Measurements from ENCODE around the gene MC1R.
"Not testable (repeated sequence)": the region's sequence is repeated elsewhere in the genome, so short reads cannot be mapped to it uniquely, and the experiment has no call there.

The MC1R gene

GRCh38 chr16:89934019-89934418 lies 15.4 kb downstream of the MC1R start:
- H3K4me3 ChIP-seq (ENCODE audit: low read depth in 1 of 5, low read length in 5 of 5); H3K9ac ChIP-seq (ENCODE audit: low read length in 5 of 5); H3K4me1 ChIP-seq (ENCODE audit: control insufficient read depth in 5 of 5, insufficient read depth in 5 of 5, low read length in 5 of 5); H3K9me3 ChIP-seq (ENCODE audit: control insufficient read depth in 5 of 5, low read length in 5 of 5); H3K27ac ChIP-seq (ENCODE audit: low read depth, low read length); H3K36me3 ChIP-seq (ENCODE audit: control insufficient read depth in 5 of 5, insufficient read depth in 5 of 5, low read length in 5 of 5): not testable (repeated sequence)
- H3K27me3 ChIP-seq (ENCODE audit: control insufficient read depth in 5 of 5, insufficient read depth in 4 of 5, low read length in 5 of 5) = peaks cover 0 to 10% (median 2%) of the 10 kb centered on the region in 5 donors

- Histone ChIP-seq H3K9me3 (ENCODE audit: control insufficient read depth in 5 of 5, low read length in 5 of 5) (no peaks in the 10 kb centered on the region), H3K9ac (ENCODE audit: low read length in 5 of 5) (no peak overlapping the region), H3K4me3 (ENCODE audit: low read depth in 1 of 5, low read length in 5 of 5) (no peak overlapping the region), H3K4me1 (ENCODE audit: control insufficient read depth in 5 of 5, insufficient read depth in 5 of 5, low read length in 5 of 5) (no peaks in the 10 kb centered on the region), H3K27me3 (ENCODE audit: control insufficient read depth in 5 of 5, insufficient read depth in 4 of 5, low read length in 5 of 5) (peaks cover 0 to 13% (median 2%) of the 10 kb centered on the region in 5 donors), H3K27ac (ENCODE audit: low read depth, low read length) (no peak overlapping the region), H3K36me3 (ENCODE audit: control insufficient read depth in 5 of 5, insufficient read depth in 5 of 5, low read length in 5 of 5) (no peaks in the 10 kb centered on the region)
Observed at GRCh38 chr16:89934611-89935553, 16.2 kb downstream of the MC1R start.

- H3K4me3 ChIP-seq (ENCODE audit: low read depth in 1 of 5, low read length in 5 of 5); H3K27ac ChIP-seq (ENCODE audit: low read depth, low read length); H3K4me1 ChIP-seq (ENCODE audit: control insufficient read depth in 5 of 5, insufficient read depth in 5 of 5, low read length in 5 of 5); H3K9me3 ChIP-seq (ENCODE audit: control insufficient read depth in 5 of 5, low read length in 5 of 5); H3K9ac ChIP-seq (ENCODE audit: low read length in 5 of 5); H3K36me3 ChIP-seq (ENCODE audit: control insufficient read depth in 5 of 5, insufficient read depth in 5 of 5, low read length in 5 of 5): not testable (repeated sequence)
- peaks cover 0 to 13% (median 2%) of the 10 kb centered on the region in 5 donors for H3K27me3 ChIP-seq (ENCODE audit: control insufficient read depth in 5 of 5, insufficient read depth in 4 of 5, low read length in 5 of 5)
Observed at GRCh38 chr16:89935620-89936019, 17.0 kb downstream of the MC1R start.

GRCh38 chr16:89936034-89936433 lies 17.4 kb downstream of the MC1R start:
- no peaks in the 10 kb centered on the region for H3K9me3 ChIP-seq (ENCODE audit: control insufficient read depth in 5 of 5, low read length in 5 of 5)
- H3K27ac ChIP-seq (ENCODE audit: low read depth, low read length) = no peak overlapping the region
- H3K9ac ChIP-seq (ENCODE audit: low read length in 5 of 5) = no peak overlapping the region
- H3K27me3 ChIP-seq (ENCODE audit: control insufficient read depth in 5 of 5, insufficient read depth in 4 of 5, low read length in 5 of 5) = peaks cover 0 to 13% (median 2%) of the 10 kb centered on the region in 5 donors
- H3K36me3 ChIP-seq (ENCODE audit: control insufficient read depth in 5 of 5, insufficient read depth in 5 of 5, low read length in 5 of 5) = no peaks in the 10 kb centered on the region
- no peaks in the 10 kb centered on the region for H3K4me1 ChIP-seq (ENCODE audit: control insufficient read depth in 5 of 5, insufficient read depth in 5 of 5, low read length in 5 of 5)
- H3K4me3 ChIP-seq (ENCODE audit: low read depth in 1 of 5, low read length in 5 of 5) = no peak overlapping the region

GRCh38 chr16:89936508-89936907 lies 17.8 kb downstream of the MC1R start:
- Histone ChIP-seq H3K36me3 (ENCODE audit: control insufficient read depth in 5 of 5, insufficient read depth in 5 of 5, low read length in 5 of 5) (no peaks in the 10 kb centered on the region), H3K4me1 (ENCODE audit: control insufficient read depth in 5 of 5, insufficient read depth in 5 of 5, low read length in 5 of 5) (no peaks in the 10 kb centered on the region), H3K9me3 (ENCODE audit: control insufficient read depth in 5 of 5, low read length in 5 of 5) (no peaks in the 10 kb centered on the region), H3K27me3 (ENCODE audit: control insufficient read depth in 5 of 5, insufficient read depth in 4 of 5, low read length in 5 of 5) (peaks cover 0 to 13% (median 0%) of the 10 kb centered on the region in 5 donors), H3K27ac (ENCODE audit: low read depth, low read length) (no peak overlapping the region), H3K4me3 (ENCODE audit: low read depth in 1 of 5, low read length in 5 of 5) (no peak overlapping the region), H3K9ac (ENCODE audit: low read length in 5 of 5) (no peak overlapping the region)

- no peak overlapping the region for H3K4me3 ChIP-seq (ENCODE audit: low read depth in 1 of 5, low read length in 5 of 5)
- no peaks in the 10 kb centered on the region for H3K4me1 ChIP-seq (ENCODE audit: control insufficient read depth in 5 of 5, insufficient read depth in 5 of 5, low read length in 5 of 5)
- peaks cover 0 to 10% (median 0%) of the 10 kb centered on the region in 5 donors for H3K27me3 ChIP-seq (ENCODE audit: control insufficient read depth in 5 of 5, insufficient read depth in 4 of 5, low read length in 5 of 5)
- H3K9ac ChIP-seq (ENCODE audit: low read length in 5 of 5) = no peak overlapping the region
- H3K9me3 ChIP-seq (ENCODE audit: control insufficient read depth in 5 of 5, low read length in 5 of 5) = no peaks in the 10 kb centered on the region
- no peak overlapping the region for H3K27ac ChIP-seq (ENCODE audit: low read depth, low read length)
- H3K36me3 ChIP-seq (ENCODE audit: control insufficient read depth in 5 of 5, insufficient read depth in 5 of 5, low read length in 5 of 5) = no peaks in the 10 kb centered on the region
Observed at GRCh38 chr16:89936981-89937380, 18.3 kb downstream of the MC1R start.

GRCh38 chr16:89938175-89938885 lies 19.7 kb downstream of the MC1R start:
- H3K27ac ChIP-seq (ENCODE audit: low read depth, low read length) = no peak overlapping the region
- H3K36me3 ChIP-seq (ENCODE audit: control insufficient read depth in 5 of 5, insufficient read depth in 5 of 5, low read length in 5 of 5) = no peaks in the 10 kb centered on the region
- H3K4me1 ChIP-seq (ENCODE audit: control insufficient read depth in 5 of 5, insufficient read depth in 5 of 5, low read length in 5 of 5) = no peaks in the 10 kb centered on the region
- no peak overlapping the region for H3K9ac ChIP-seq (ENCODE audit: low read length in 5 of 5)
- H3K27me3 ChIP-seq (ENCODE audit: control insufficient read depth in 5 of 5, insufficient read depth in 4 of 5, low read length in 5 of 5) = peaks cover 0 to 10% (median 0%) of the 10 kb centered on the region in 5 donors
- no peak overlapping the region for H3K4me3 ChIP-seq (ENCODE audit: low read depth in 1 of 5, low read length in 5 of 5)
- no peaks in the 10 kb centered on the region for H3K9me3 ChIP-seq (ENCODE audit: control insufficient read depth in 5 of 5, low read length in 5 of 5)

GRCh38 chr16:89944773-89945172 lies 26.1 kb downstream of the MC1R start:
- no peak overlapping the region for H3K4me3 ChIP-seq (ENCODE audit: low read depth in 1 of 5, low read length in 5 of 5)
- no peaks in the 10 kb centered on the region for H3K9me3 ChIP-seq (ENCODE audit: control insufficient read depth in 5 of 5, low read length in 5 of 5)
- no peak overlapping the region for H3K27ac ChIP-seq (ENCODE audit: low read depth, low read length)
- no peaks in the 10 kb centered on the region for H3K36me3 ChIP-seq (ENCODE audit: control insufficient read depth in 5 of 5, insufficient read depth in 5 of 5, low read length in 5 of 5)
- H3K4me1 ChIP-seq (ENCODE audit: control insufficient read depth in 5 of 5, insufficient read depth in 5 of 5, low read length in 5 of 5) = peaks cover 0 to 18% (median 15%) of the 10 kb centered on the region in 5 donors
- peaks cover 0 to 7% (median 4%) of the 10 kb centered on the region in 5 donors for H3K27me3 ChIP-seq (ENCODE audit: control insufficient read depth in 5 of 5, insufficient read depth in 4 of 5, low read length in 5 of 5)
- H3K9ac ChIP-seq (ENCODE audit: low read length in 5 of 5) = no peak overlapping the region

- H3K9ac ChIP-seq (ENCODE audit: low read length in 5 of 5) = no peak overlapping the region
- H3K36me3 ChIP-seq (ENCODE audit: control insufficient read depth in 5 of 5, insufficient read depth in 5 of 5, low read length in 5 of 5) = no peaks in the 10 kb centered on the region
- no peak overlapping the region for H3K27ac ChIP-seq (ENCODE audit: low read depth, low read length)
- peaks cover 0 to 20% (median 16%) of the 10 kb centered on the region in 5 donors for H3K4me1 ChIP-seq (ENCODE audit: control insufficient read depth in 5 of 5, insufficient read depth in 5 of 5, low read length in 5 of 5)
- no peak overlapping the region for H3K4me3 ChIP-seq (ENCODE audit: low read depth in 1 of 5, low read length in 5 of 5)
- no peaks in the 10 kb centered on the region for H3K9me3 ChIP-seq (ENCODE audit: control insufficient read depth in 5 of 5, low read length in 5 of 5)
- H3K27me3 ChIP-seq (ENCODE audit: control insufficient read depth in 5 of 5, insufficient read depth in 4 of 5, low read length in 5 of 5) = peaks cover 0 to 7% (median 4%) of the 10 kb centered on the region in 5 donors
Observed at GRCh38 chr16:89945654-89946053, 27.0 kb downstream of the MC1R start.

- peaks cover 0 to 7% (median 4%) of the 10 kb centered on the region in 5 donors for H3K27me3 ChIP-seq (ENCODE audit: control insufficient read depth in 5 of 5, insufficient read depth in 4 of 5, low read length in 5 of 5)
- no peaks in the 10 kb centered on the region for H3K9me3 ChIP-seq (ENCODE audit: control insufficient read depth in 5 of 5, low read length in 5 of 5)
- H3K4me1 ChIP-seq (ENCODE audit: control insufficient read depth in 5 of 5, insufficient read depth in 5 of 5, low read length in 5 of 5) = peaks cover 0 to 20% (median 16%) of the 10 kb centered on the region in 5 donors
- no peak overlapping the region for H3K27ac ChIP-seq (ENCODE audit: low read depth, low read length)
- no peak overlapping the region for H3K4me3 ChIP-seq (ENCODE audit: low read depth in 1 of 5, low read length in 5 of 5)
- H3K9ac ChIP-seq (ENCODE audit: low read length in 5 of 5) = no peak overlapping the region
- H3K36me3 ChIP-seq (ENCODE audit: control insufficient read depth in 5 of 5, insufficient read depth in 5 of 5, low read length in 5 of 5) = no peaks in the 10 kb centered on the region
Observed at GRCh38 chr16:89946515-89946914, 27.9 kb downstream of the MC1R start.

All from subcutaneous abdominal adipose tissue (tissue), 5 donors.